GM18511 (cell line): ENCODE data around the gene C6orf15.

ENCODE experiments used
- ATAC-seq: cut with Tn5 transposase; IDR thresholded peaks from one replicate; pipeline ENCODE4 v1.9.1; 2021; ENCODE audit warnings: mild to moderate bottlenecking, moderate library complexity; ENCODE audit not compliant: unreplicated experiment

The C6orf15 gene

DNA sequence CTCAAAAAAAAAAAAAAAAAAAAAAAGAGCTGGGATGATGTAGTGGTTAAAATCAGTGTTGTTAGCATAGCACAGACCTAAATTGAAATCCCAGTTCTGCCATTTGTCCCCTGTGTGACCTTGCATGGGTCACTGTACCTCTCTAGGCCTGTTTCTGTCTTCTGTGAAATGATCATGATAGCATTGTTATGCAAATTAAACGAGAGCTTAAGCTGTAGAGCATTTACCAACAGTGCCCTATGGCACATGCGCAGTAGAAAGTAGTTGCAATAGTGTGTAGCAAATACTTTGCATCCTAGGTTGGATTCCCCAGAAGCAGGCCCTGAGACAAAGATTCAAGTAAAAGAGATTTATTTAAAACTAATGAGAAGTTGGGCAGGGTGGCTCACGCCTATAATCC, 19.2 kb upstream of the C6orf15 start:
- no peak for ATAC-seq

- ATAC-seq, result no peak
Measured at GRCh38 chr6:31130751-31131150, 18.4 kb upstream of the C6orf15 start.

GRCh38 chr6:31129130-31129529, 16.8 kb upstream of the C6orf15 start:
- ATAC-seq, result no peak

DNA sequence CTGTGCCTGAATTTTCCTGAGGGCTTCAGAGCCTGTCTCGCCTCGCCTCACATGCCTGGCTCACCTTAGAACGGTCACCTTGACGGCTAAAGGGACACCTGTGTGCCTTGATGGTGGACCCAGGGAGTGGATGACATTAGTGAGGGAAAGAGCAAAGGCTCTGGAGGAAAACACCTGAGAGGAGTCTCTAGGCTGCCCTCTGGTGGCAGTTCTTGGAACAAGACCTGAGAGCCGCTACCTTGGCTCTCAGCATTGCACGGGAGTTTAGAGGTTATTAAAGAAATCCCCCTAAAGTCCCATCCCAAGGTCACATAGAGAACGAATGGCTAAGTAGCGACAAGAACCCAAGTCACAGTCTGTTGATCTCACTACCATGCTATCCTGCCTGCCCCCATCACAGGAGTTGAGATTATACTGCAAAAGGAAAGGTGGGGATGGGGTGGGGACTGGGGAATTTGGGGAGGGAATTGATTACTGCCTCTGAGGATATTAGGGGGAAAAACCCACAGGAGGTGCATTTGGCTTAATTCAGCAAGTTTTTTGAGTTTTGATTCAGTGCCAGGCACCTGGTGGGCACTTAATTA, 15.8 kb upstream of the C6orf15 start:
- ATAC-seq, result no peak

- no peak for ATAC-seq
Measured at GRCh38 chr6:31126396-31127175, 14.2 kb upstream of the C6orf15 start.

DNA sequence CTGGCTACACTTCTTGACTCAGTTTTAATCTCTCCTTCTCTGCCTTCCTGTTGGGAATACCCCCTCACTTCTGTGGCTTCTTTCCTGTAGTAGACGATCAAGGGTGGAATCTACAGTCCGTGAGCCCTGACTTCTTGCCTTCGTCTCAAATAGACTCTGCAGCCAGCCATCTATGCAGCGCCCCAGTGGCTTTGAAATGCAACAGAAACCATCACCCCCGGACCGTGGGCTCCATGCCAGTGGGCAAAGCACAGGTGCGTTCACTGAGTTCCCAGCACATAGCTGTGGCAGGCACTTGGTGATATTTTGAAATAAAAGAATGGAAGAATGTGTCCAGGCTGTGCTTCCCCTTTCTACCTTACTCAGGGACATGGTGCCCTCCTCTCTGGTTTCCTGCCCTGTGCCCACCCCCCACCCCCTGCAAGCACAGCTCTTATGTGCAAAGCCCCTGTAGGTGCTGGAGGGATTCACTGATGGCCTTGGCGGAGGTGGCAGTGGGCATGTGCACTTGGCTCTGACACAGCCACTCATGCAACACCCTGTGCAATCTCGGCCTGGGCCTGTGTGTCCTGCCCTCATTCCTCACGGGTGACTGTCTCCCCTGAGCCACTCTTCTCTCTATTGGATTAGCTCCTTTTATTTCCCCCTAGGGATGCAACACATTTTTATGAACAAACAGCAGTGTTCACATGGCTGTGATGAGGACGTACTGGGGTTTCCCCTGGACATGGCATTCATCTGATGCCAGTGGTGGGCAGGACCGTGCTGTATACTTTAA, 13.4 kb upstream of the C6orf15 start:
- no peak for ATAC-seq

- no peak for ATAC-seq
Measured at GRCh38 chr6:31125162-31125561, 12.8 kb upstream of the C6orf15 start.

DNA sequence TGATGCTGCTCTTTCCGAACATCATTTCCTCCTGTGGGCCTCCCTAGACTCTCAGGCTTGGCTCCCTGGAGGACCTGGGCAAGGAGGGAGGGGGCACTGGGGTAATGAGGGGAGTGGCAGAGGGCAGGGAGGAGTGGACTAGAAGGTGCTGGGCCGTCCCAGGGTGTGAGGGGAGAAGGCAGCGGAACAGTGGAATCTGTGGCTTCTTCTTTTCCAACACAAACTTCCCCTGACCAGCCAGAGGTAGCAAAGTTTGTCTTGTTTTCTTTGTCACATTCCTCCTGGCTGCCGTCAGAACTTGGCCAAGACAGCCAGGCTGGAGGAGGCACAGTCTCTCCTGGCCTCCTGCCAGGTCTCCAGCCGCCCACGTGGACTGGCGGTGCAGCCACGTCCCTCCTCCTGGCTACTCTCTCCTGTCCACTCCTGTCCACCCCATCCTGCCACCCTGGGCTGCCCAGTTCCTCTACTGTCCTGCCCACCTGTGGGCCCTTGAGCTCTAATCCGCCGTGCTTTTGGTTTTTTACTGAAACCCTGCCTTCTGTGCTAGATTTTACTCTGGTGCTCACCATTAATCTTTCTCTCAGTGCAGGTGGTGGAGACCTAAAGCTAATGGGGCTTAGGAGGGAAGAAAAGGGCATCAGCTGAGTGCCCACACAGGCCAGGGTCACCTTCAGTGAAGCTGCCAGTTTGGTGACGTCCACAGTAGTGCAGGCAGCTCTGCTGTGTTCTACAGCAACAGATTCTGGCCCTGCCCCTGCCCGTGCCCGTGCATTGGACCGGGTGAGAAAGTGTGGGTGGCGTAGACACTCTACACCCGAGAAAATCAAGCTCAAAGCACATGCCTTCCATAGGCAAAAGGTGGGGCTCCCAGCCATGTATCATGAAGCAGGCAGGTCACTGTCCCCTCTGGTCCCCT, 10.7 kb upstream of the C6orf15 start:
- ATAC-seq, result no peak

GRCh38 chr6:31121131-31121790, 8.9 kb upstream of the C6orf15 start:
- ATAC-seq, result no peak

GRCh38 chr6:31120151-31120915, 8.0 kb upstream of the C6orf15 start, which contains the start of gene CDSN:
TSS of gene CDSN (minus strand) at chr6:31120446. CDS start at chr6:31120419, 27 bp downstream.
- ATAC-seq, result no peak

DNA sequence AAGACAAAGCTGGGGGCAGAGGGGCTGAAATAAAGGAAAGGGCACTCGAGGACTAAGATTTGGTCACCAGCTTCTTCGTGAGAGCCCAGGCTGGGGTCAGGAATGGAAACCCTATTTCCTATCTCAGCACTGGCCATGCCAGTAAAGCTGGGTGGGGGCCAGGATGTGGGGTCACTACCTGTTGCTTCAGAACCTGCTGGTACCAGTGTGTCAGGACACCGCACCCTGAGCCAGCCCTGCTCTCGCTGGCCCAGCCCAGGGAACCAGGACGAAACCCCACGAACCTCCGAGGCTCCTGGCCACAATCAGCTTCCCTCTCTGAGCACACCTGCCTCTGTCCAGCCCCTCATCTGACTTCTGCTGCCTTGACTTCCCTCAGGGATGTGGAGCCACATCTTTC, 5.8 kb upstream of the C6orf15 start:
- no peak for ATAC-seq

DNA sequence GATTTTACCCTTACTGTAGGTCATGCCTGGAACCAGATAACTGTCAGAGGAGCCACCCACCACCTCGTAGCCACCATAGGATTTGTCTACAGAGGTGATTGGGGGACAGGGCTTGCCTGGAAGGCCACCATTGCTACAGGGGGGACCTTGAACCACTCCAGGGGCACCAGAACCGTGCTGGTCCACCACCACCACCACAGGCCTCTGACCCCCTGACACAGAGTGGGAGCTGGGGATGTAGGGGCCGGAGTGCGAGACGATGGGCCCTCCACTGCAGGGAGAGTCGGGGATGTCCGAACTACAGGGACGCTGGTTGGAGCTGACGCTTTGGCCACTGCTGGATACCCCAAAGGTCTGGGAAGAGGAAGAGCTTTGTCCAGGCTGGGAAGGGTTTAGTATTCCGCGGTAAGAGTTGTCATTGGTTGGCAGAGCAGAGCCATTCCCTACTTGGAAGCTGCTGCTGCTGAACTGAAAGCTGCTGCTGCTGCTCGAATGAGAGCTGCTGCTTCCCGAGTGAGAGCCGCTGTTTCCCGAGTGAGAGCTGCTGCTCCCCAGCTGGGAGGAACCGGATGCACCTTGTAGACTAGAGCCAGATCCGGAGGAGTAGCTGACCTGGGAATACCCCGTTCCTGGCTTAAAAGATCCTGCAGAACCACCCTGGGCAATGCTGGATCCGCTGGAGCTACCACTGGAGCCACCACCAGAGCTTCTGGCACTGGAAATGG, 4.4 kb upstream of the C6orf15 start:
- ATAC-seq, result no peak

GRCh38 chr6:31115941-31116560, 3.7 kb upstream of the C6orf15 start:
- ATAC-seq, result no peak

GRCh38 chr6:31114970-31115849, 2.8 kb upstream of the C6orf15 start:
- no peak for ATAC-seq

DNA sequence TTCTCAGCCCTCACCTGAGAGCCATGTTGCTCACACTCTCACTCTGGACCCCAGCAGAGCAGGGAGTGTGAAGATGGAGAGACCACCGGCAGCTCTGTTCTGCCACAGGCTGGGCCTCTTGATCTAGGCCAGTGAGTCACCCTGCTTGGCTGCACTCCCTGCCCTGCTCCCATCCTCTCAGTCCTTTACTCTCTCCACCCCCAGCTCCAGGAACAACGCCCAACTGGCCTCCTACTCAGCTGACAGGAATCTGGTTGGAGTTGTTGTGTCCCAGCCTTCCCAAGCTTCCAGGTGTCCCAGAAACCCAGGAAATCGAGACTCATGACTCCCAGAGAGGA, 2.1 kb upstream of the C6orf15 start, which contains the start of gene PSORS1C1:
TSS of gene PSORS1C1 (plus strand) at position 260 of the 338 bp plus-strand sequence. CDS start 14,833 bp downstream, outside the sequence.
- ATAC-seq, result no peak

- no peak for ATAC-seq
Measured at GRCh38 chr6:31113861-31114540, 1.6 kb upstream of the C6orf15 start.

DNA sequence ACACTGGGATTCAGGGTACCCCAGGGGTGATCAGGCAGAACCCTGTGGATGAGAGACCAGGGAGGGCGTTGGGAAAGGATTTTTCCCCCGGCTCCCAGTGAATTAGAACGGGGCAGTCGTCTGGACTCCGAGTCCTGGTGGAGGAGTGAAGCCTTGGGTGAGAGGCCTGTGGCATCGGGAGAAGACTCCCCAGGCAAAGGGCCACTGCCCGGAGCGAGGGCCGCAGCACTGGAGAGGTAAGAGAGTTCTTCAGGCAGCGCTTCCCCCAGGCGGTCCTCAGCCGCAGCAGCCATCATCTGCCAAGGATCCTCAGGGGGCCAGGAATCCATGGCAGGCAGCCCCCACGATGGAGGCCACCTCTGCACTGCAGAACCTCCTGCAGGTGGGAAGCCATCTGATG, 663 bp downstream of the C6orf15 start:
- ATAC-seq, result no peak
